HG03457 (cell line): ENCODE measurements around the gene MSL1.

Experiments used
- ATAC-seq: cut with Tn5 transposase; IDR thresholded peaks from one replicate; pipeline ENCODE4 v1.9.1; 2021; ENCODE audit warnings: moderate number of reproducible peaks; ENCODE audit not compliant: unreplicated experiment

MSL1 gene

GRCh38 chr17:40091691-40092397 is 29.9 kb upstream of the MSL1 start:
- ATAC-seq, result no peak

GRCh38 chr17:40092581-40092980 is 29.2 kb upstream of the MSL1 start:
- ATAC-seq, result no peak

- no peak for ATAC-seq
Measured at GRCh38 chr17:40093005-40093579, 28.7 kb upstream of the MSL1 start.

- ATAC-seq, result no peak
Measured at GRCh38 chr17:40093580-40094201, 28.1 kb upstream of the MSL1 start.

- ATAC-seq, result no peak
Measured at GRCh38 chr17:40094874-40095273, 26.9 kb upstream of the MSL1 start.

- no peak for ATAC-seq
Measured at GRCh38 chr17:40095351-40095943, 26.3 kb upstream of the MSL1 start.

- ATAC-seq, result peak; percentile 47
Measured at GRCh38 chr17:40095944-40096791, 25.6 kb upstream of the MSL1 start.

- no peak for ATAC-seq
Measured at GRCh38 chr17:40097087-40097486, 24.7 kb upstream of the MSL1 start.

- ATAC-seq, result no peak
Measured at GRCh38 chr17:40097931-40098845, 23.6 kb upstream of the MSL1 start.

- ATAC-seq, result peak; percentile 32
Measured at GRCh38 chr17:40098846-40099618, 22.7 kb upstream of the MSL1 start.

GRCh38 chr17:40099619-40100418 is 22.0 kb upstream of the MSL1 start:
- ATAC-seq, result no peak

- ATAC-seq, result no peak
Measured at GRCh38 chr17:40100419-40100668, 21.4 kb upstream of the MSL1 start, which contains the start of gene NR1D1. NR1D1 (minus strand) TSS chr17:40100589; CDS start chr17:40100094, 495 bp downstream.

- ATAC-seq, result no peak
Measured at GRCh38 chr17:40100669-40101366, 21.0 kb upstream of the MSL1 start.

GRCh38 chr17:40101367-40102210 is 20.2 kb upstream of the MSL1 start:
- no peak for ATAC-seq

GRCh38 chr17:40103071-40103661 is 18.6 kb upstream of the MSL1 start:
- ATAC-seq, result no peak

GRCh38 chr17:40103688-40104087 is 18.1 kb upstream of the MSL1 start:
- ATAC-seq, result no peak
